NCI-H2081 (cell line): Measurements from ENCODE around the gene LELP1.

Source experiments
- DNase-seq, 2 experiments: peaks; one replicate each; lab custom pipeline; 2025; lab: John Stamatoyannopoulos, UW

Gene LELP1

DNA sequence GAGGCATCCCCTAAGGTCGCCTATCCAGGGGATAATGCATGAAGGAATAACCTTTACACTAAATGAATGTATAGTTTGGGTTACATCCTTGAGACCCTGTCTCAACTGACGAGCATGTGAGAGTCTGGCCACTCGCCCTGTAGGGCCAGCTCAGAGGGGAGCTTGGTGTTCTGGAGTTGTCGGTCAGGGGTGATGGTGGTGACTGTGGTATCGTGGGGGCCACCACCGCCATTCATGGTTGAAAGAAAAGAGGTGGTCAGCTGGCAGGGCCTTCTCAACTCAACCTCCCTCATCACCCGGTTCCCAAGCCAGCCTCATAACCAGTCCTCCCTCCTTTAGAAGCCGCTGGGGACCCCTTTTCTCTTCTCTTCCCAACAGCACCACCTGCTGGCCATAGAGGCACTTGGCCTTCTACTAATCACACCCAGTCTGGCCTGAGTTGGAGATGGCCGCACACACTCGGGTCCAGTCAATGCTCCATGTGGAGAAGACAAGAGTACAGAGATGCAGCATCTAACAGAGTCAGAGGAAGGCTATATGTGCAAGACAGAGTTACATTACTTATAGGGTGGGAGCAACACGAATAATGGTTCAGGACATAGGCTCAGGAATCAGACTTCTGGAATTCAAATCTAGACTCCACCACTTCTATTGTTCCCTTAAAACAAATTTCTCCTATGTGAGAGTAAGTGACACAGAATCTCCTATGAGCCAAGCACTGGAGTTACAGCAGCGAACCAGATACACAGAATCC lies 26.0 kb downstream of the LELP1 start:
- DNase-seq, result peak in 1 of 2 experiments; percentile 21

GRCh38 chr1:153231363-153231762 lies 28.1 kb downstream of the LELP1 start:
- no peak for DNase-seq

GRCh38 chr1:153231785-153232184 lies 28.6 kb downstream of the LELP1 start:
- DNase-seq, result no peak

DNA sequence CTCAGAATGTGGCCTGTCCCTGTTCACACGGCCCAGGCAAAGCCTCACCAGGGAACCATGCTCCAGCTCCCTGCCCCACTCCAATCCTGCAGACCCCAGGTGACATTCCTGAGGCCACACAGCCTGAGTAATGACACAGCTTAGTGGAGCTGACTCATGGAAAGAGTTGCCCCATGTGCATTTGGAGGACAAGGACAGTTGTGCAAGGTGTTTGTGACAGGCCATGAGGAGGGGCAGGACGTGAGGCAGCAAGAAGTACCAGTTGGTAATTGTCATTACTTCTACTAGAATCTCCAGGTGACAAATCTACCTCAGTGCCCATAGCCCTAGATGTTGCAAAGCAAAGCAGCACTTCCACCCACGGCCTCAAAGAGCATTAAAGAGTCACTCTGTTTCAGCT lies 29.3 kb downstream of the LELP1 start:
- no peak for DNase-seq

DNA sequence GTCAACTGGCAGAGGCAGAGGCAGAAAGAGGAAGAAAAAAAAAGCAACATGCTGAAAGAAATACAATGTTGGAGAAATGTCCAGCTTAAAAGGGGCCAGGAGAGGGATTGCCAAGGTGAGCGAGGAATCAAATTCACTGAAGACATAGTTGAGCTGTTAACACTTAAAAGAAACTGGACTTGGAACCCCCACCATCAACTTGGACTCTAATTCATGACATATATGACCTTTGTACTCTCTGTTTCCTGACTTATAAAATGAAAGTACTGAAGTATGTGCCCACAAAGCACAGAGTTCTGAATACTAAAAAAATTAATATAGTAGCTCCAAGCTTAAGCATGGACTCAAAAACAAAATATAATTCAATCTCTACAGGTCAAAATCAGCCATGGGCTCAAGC lies 30.2 kb downstream of the LELP1 start:
- no peak for DNase-seq

DNA sequence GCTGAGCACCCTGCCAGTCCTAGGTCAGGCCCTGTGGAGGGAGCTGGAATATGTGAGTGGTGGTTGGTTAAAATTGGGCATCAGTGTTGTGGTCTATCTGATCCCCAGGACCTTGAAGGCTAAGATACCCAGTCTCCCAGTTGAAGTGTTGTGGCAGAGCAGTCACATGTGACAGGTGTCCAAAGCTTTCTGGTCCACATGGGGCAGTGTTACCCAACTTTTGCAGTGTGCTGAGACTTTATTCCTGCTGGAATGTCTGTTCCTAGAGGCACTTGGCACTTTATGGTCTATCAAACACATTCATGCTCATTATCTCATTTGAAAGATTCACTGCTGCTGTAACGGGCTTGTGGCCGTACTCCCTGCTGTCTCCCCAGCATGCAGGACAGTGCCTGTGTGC lies 35.3 kb downstream of the LELP1 start:
- no peak for DNase-seq

DNA sequence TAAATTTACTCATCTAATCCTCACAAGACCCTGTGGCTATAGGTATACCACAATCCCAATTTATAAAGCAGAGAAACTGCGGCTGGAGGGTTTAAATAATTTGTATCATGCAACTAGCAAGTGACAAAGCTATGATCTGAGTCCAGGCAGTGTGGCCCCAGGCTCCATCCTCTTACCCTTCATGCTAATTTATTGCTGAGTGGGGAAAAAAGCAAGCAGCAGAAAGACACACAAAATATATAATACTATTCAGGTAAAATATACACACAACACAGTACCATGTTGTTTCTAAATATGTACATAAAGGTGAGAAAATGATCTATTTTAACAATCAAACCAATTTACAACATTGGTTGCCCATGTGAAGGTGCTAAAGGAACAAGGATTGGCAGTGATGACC lies 38.9 kb downstream of the LELP1 start:
- DNase-seq, result no peak

- DNase-seq, result no peak
Measured at GRCh38 chr1:153245466-153245865, 42.2 kb downstream of the LELP1 start.

DNA sequence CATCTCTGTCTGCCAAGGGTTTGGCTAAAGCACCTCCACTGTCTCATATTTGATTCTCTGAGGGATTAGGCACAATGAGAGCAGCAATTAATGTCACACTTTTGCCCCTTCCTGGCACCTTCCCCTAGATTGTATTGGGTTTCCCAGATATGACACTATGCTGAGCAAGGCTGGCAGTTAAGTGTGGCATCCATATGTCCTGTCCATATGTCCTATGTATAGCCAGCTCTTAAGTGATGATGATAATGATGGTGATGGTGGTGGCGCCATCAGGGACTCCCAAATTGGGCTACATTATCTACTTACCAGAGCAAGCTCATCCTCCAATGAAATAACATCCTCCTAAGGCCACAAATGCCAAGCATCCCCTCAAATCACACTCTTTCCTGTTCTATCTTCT lies 42.8 kb downstream of the LELP1 start:
- no peak for DNase-seq

GRCh38 chr1:153246825-153247224 lies 43.6 kb downstream of the LELP1 start:
- no peak for DNase-seq

- DNase-seq, result no peak
Measured at GRCh38 chr1:153248176-153248879, 45.1 kb downstream of the LELP1 start.

DNA sequence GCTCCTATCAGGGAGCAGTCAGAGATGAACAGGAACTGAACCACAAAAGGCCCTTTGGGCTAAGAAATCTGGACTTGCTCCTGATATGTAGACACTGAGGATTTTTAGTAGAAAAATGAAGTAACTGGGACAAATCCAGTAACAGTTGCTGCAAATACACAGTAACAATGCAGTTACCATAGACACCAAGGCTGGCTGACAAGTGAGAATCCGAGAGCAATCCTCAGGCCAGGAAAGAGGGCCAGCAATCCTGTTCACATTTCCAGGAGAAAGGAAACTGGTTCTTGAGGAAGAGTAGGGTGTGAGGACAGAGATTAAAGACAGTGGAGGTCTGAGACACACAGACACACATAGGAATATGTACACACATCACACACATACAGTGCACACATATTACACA lies 46.9 kb downstream of the LELP1 start:
- DNase-seq, result no peak

GRCh38 chr1:153251087-153251486 lies 47.9 kb downstream of the LELP1 start:
- no peak for DNase-seq

DNA sequence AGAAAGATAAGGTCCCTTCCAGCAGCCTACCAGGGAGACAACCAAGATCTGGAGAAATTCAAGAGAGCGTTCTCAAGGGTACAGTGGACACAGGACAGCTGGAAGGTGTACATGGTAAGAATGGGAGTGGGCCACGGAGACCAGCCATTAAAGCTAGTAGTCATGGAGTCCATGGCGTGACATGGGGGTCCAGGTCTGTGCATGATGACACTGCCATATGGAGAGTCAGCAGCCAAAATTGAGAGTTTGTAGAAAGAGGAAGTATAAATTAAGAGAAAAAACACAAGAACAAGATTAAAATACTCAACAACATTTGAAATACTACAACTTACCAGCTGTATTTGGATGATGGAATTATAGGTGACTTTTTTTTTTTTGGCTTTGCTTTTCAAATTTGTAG lies 48.3 kb downstream of the LELP1 start:
- no peak for DNase-seq

GRCh38 chr1:153251988-153252387 lies 48.8 kb downstream of the LELP1 start:
- DNase-seq, result no peak

DNA sequence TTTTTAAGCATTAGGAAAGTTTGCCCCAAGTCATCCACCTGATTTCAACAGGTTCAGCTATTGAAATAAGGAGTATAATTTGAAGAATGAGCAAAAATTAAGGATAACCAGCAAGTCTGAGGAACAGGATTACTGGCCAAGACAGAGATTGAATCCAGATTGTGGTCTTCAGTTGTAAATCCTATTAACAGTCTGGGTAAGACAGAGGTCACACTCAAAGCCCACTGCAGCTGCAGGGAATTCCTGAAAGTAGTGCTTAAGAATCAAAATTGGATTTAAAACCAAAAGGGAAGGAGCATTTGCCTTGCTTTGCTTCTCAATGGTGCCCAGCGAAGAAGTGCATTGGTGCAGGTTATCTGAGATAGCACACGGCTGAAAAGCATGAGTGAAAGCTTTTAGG lies 49.8 kb downstream of the LELP1 start:
- DNase-seq, result no peak

- DNase-seq, result no peak
Measured at GRCh38 chr1:153253693-153254092, 50.5 kb downstream of the LELP1 start.
